Measurements from ENCODE around the gene SORCS2.

DNA sequence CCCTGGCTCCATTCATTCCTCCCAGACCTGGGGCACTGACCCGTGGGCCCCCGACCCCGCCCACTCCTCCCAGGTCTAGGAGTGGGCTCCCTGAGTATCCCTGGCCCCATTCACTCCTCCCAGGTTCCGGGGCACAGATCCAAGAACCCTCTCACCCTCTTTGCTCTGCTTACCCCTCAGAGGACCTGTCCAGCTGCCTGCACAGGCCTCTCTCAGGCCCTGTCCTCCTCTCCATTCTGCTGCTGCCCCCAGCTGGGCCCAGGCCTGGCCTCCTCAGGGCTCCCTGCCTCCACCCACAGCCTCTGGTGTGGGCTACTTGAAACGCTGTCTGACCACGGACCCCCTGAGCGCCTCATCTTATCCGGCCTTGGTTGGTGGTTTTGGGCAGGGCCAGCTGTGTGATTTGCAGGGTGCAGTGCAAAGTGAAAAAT is 460.1 kb downstream of the SORCS2 start:
- TF ChIP-seq, protein P1, sequence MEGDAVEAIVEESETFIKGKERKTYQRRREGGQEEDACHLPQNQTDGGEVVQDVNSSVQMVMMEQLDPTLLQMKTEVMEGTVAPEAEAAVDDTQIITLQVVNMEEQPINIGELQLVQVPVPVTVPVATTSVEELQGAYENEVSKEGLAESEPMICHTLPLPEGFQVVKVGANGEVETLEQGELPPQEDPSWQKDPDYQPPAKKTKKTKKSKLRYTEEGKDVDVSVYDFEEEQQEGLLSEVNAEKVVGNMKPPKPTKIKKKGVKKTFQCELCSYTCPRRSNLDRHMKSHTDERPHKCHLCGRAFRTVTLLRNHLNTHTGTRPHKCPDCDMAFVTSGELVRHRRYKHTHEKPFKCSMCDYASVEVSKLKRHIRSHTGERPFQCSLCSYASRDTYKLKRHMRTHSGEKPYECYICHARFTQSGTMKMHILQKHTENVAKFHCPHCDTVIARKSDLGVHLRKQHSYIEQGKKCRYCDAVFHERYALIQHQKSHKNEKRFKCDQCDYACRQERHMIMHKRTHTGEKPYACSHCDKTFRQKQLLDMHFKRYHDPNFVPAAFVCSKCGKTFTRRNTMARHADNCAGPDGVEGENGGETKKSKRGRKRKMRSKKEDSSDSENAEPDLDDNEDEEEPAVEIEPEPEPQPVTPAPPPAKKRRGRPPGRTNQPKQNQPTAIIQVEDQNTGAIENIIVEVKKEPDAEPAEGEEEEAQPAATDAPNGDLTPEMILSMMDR (conservative IDR thresholded peaks at IDR 0.05; ENCODE audit: low read depth, low read length) = no peak
- TF ChIP-seq CEBPB (IDR thresholded peaks at IDR 0.05; ENCODE audit: low read depth, low read length) = no peak
